ENCODE data around the gene MAST1. TPM values are rescaled to one million over a fixed set of nuclear protein-coding genes. Genes with fewer than 3 reads are reported as not detected.

Gene MAST1
- total RNA-seq, 1 experiment from 2014 or later: 11.2 TPM

DNA sequence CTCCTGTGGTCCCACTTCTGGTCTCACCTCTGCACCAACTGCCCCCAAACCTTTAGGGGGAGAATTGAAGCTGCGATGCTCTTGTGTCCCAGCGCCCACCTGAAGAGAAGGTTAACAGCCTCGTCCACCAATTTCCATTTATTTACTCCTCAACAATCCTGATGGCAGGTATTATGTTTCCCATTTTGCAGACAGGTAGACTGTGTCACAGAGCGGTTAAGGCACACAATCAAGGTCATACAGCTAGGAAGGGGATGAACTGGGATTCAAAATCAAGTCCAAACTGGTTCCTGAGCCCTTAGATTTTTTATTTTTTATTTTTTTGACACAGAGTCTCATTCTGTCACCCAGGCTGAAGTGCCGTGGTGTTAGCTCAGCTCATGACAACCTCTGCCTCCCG, 36.8 kb downstream of the MAST1 start:
- TF ChIP-seq, protein P1, sequence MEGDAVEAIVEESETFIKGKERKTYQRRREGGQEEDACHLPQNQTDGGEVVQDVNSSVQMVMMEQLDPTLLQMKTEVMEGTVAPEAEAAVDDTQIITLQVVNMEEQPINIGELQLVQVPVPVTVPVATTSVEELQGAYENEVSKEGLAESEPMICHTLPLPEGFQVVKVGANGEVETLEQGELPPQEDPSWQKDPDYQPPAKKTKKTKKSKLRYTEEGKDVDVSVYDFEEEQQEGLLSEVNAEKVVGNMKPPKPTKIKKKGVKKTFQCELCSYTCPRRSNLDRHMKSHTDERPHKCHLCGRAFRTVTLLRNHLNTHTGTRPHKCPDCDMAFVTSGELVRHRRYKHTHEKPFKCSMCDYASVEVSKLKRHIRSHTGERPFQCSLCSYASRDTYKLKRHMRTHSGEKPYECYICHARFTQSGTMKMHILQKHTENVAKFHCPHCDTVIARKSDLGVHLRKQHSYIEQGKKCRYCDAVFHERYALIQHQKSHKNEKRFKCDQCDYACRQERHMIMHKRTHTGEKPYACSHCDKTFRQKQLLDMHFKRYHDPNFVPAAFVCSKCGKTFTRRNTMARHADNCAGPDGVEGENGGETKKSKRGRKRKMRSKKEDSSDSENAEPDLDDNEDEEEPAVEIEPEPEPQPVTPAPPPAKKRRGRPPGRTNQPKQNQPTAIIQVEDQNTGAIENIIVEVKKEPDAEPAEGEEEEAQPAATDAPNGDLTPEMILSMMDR (conservative IDR thresholded peaks at IDR 0.05; ENCODE audit: low read depth, low read length): no peak
- no peak for TF ChIP-seq EZH2phosphoT487 (IDR thresholded peaks at IDR 0.05; ENCODE audit: borderline replicate concordance, low read length)
- TF ChIP-seq EZH2 (IDR thresholded peaks at IDR 0.05; ENCODE audit: low read length, unreplicated experiment): no peak
- CTCF ChIA-PET: no interaction called here
- Histone ChIP-seq H3F3A (ENCODE audit: low read length, unreplicated experiment) (no peaks in the 10 kb centered on the region), H3K27ac (ENCODE audit: low read length) (no peak overlapping the region), H3K27me3 (ENCODE audit: low read length) (no peaks in the 10 kb centered on the region), H3K36me3 (ENCODE audit: low read depth, low read length) (no peaks in the 10 kb centered on the region), H3K9ac (ENCODE audit: low read length) (no peak overlapping the region), H3K4me3 (ENCODE audit: low read length) (no peak overlapping the region), H3K9me2 (replicated peaks; ENCODE audit: low read length) (no peaks in the 10 kb centered on the region), H3K4me1 (ENCODE audit: insufficient read depth, low read length) (peaks cover 6% of the 10 kb centered on the region; the same call in 1 of the 2 replicates), H3K79me2 (ENCODE audit: low read length) (no peaks in the 10 kb centered on the region), H3K9me3 (ENCODE audit: low read length) (no peaks in the 10 kb centered on the region), H3K4me2 (ENCODE audit: low read length) (no peak overlapping the region), H2AFZ (ENCODE audit: low read length) (no peak overlapping the region), H4K20me1 (ENCODE audit: low read length) (no peaks in the 10 kb centered on the region)
- ATAC-seq: no peak
- intact Hi-C loops (cut with micrococcal nuclease): no loop called here
- POLR2A ChIA-PET (ENCODE audit: unreplicated experiment): no interaction called here
- DNase-seq: no peak
- BruUV-seq (replicated peaks): no TSS peak

DNA sequence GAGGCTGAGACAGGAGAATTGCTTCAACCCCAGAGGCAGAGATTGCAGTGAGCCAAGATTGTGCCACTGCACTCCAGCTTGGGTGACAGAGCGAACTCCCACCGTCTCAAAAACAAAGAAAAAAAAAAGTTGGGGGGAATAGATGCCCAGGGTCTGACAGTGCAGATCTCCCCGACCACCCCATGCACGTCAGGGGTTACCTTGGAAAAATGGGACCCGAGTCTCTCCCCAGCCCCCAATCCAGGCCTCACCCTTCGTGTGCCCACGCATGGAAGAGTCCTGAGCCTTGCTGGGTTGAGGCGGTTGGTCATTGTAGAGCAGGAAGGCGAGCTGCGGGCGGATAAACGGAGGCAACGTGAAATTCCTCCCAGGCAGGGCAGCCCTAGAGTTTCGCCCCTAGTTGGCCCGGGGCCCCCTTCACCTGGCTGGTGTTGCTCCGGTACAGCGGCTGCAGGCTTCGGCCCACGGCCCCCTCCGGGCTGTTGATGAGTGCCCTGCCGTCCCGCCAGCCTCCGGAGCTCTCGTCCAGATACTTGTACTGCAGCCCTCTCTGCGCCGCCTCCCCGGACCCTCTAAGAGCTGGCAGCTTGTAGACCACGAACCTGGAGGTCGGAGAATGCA, 42.3 kb downstream of the MAST1 start:
- ChIA-PET CTCF (interaction anchor here (0.5 to 0.8 kb wide), 3 partner anchors 16 to 1069 kb away, joined by 3 to 5 read pairs (median 3); no protein-coding TSS in a partner anchor), POLR2A (ENCODE audit: unreplicated experiment) (no interaction called here)
- TSS peak; percentile 68 for BruUV-seq (replicated peaks)
- Histone ChIP-seq H3K27me3 (ENCODE audit: low read length) (peaks cover 9% of the 10 kb centered on the region; the same call in 1 of the 2 replicates), H3K79me2 (ENCODE audit: low read length) (0 out of 2 replicates have a peak, but pooled peaks cover 4% of the 10 kb centered on the region), H3K4me1 (ENCODE audit: insufficient read depth, low read length) (peaks cover 7% of the 10 kb centered on the region; the same call in 1 of the 2 replicates), H3K36me3 (ENCODE audit: low read depth, low read length) (no peaks in the 10 kb centered on the region; the same call in 1 of the 2 replicates), H3K4me3 (ENCODE audit: low read length) (peak overlapping the region; percentile 93), H3F3A (ENCODE audit: low read length, unreplicated experiment) (no peaks in the 10 kb centered on the region), H3K9me2 (replicated peaks; ENCODE audit: low read length) (no peaks in the 10 kb centered on the region), H3K9ac (ENCODE audit: low read length) (peak overlapping the region; percentile 61), H3K9me3 (ENCODE audit: low read length) (peaks cover 9% of the 10 kb centered on the region; the same call in 1 of the 2 replicates), H2AFZ (ENCODE audit: low read length) (peak overlapping the region; percentile 92), H4K20me1 (ENCODE audit: low read length) (no peaks in the 10 kb centered on the region), H3K4me2 (ENCODE audit: low read length) (peak overlapping the region; percentile 93), H3K27ac (ENCODE audit: low read length) (no peak overlapping the region)
- peak; percentile 60 for ATAC-seq
- intact Hi-C loops (cut with micrococcal nuclease): no loop called here
- TF ChIP-seq, protein P1 (conservative IDR thresholded peaks at IDR 0.05; ENCODE audit: low read depth, low read length): no peak
- TF ChIP-seq EZH2phosphoT487 (IDR thresholded peaks at IDR 0.05; ENCODE audit: borderline replicate concordance, low read length): no peak
- no peak for TF ChIP-seq EZH2 (IDR thresholded peaks at IDR 0.05; ENCODE audit: low read length, unreplicated experiment)
- DNase-seq: peak; percentile 25

Measured in PC-3 (cell line).